ENCODE measurements around the gene ERCC3. TPM values are rescaled to one million over a fixed set of nuclear protein-coding genes. Genes with fewer than 3 reads are reported as not detected.
A peak's percentile ranks its signal among the peaks of the same experiment; 100 is the strongest.

The ERCC3 gene
- total RNA-seq, 2 donors from 2014 or later, result 29.8 to 61.3 TPM

DNA sequence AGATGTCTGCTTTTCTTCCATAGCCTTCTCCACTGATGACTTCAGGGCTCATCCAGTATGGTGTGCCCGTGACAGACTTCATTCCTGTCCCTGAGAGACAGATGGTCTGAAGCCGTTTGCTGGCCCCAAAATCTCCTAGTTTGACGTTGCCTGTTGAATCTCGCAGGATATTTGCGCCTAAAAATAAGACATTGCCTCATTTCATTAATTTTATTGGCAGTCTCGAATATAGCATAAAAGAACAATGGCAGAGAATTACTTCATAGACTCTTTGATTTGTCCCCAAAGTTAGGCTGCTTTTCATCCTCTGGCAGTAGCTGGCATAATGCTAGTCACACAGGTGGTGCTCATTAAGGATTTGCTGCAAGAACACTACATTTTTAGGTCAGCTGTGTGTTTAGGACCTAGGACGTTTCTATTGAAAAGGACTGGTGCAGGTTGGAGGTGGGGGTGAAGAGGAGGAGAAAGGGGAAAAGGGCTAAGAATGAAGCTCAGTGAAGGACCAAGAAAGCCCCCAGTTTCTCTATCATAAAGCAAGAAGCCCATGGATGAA lies 14.7 kb upstream of the ERCC3 start:
- Histone ChIP-seq H3K27ac (no peak overlapping the region), H3K4me1 (replicated peaks) (no peaks in the 10 kb centered on the region), H3K9me3 (no peaks in the 10 kb centered on the region), H3K36me3 (no peaks in the 10 kb centered on the region), H3K4me3 (no peak overlapping the region), H3K27me3 (replicated peaks; ENCODE audit: insufficient read depth) (no peaks in the 10 kb centered on the region)
- WGBS, result 82% methylated on average over 7 of the region's 7 CpGs
- no peak for TF ChIP-seq POLR2AphosphoS5 (IDR thresholded peaks at IDR 0.05)
- no peak for TF ChIP-seq POLR2A (IDR thresholded peaks at IDR 0.05)
- no peak for TF ChIP-seq CTCF (IDR thresholded peaks at IDR 0.05)
- intact Hi-C loops (cut with DNase I), result no loop called here
- no peak for DNase-seq (ENCODE audit: low spot score)

GRCh38 chr2:127305990-127306585 lies 12.1 kb upstream of the ERCC3 start:
- H3K4me1 ChIP-seq (replicated peaks), result no peaks in the 10 kb centered on the region
- H3K9me3 ChIP-seq, result no peaks in the 10 kb centered on the region
- H3K4me3 ChIP-seq, result no peak overlapping the region
- WGBS, result 57% methylated on average over 4 of the region's 4 CpGs
- H3K36me3 ChIP-seq, result no peaks in the 10 kb centered on the region
- DNase-seq (ENCODE audit: low spot score), result no peak
- TF ChIP-seq POLR2A (IDR thresholded peaks at IDR 0.05) (no peak), POLR2AphosphoS5 (IDR thresholded peaks at IDR 0.05) (no peak), CTCF (IDR thresholded peaks at IDR 0.05) (no peak)
- intact Hi-C loops (cut with DNase I), result no loop called here
- H3K27me3 ChIP-seq (replicated peaks; ENCODE audit: insufficient read depth), result no peaks in the 10 kb centered on the region
- H3K27ac ChIP-seq, result no peak overlapping the region

DNA sequence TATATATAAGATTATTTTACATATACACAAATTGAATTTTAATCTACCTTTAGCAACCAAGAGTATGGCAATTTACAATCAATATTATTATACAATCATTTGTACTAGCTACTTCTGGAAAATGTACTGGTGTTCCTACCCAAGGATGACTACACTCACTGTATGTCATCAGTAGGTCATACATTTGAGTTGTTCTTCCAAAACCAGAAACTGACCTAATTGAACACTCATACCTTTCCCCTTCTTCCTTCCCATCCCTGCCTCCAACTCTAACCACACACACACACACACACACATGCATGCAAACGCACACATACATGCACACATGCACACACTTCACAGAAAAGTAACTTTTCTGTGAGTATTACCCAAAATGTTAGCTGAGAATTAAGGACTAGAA lies 8.2 kb upstream of the ERCC3 start:
- no peak for DNase-seq (ENCODE audit: low spot score)

GRCh38 chr2:127293386-127293747 lies 577 bp downstream of the ERCC3 start:
- Histone ChIP-seq H3K9me3 (no peaks in the 10 kb centered on the region), H3K27ac (peak overlapping the region; percentile 42 to 77), H3K36me3 (peaks cover 13 to 21% of the 10 kb centered on the region in 2 donors), H3K4me1 (replicated peaks) (peaks cover 3% of the 10 kb centered on the region), H3K27me3 (replicated peaks; ENCODE audit: insufficient read depth) (no peaks in the 10 kb centered on the region), H3K4me3 (peak overlapping the region; percentile 65 to 89)
- WGBS, result 10% methylated on average over 13 of the region's 13 CpGs
- intact Hi-C loops (cut with DNase I), result no loop called here
- TF ChIP-seq POLR2AphosphoS5 (IDR thresholded peaks at IDR 0.05), result no peak
- no peak for TF ChIP-seq POLR2A (IDR thresholded peaks at IDR 0.05)
- TF ChIP-seq CTCF (IDR thresholded peaks at IDR 0.05), result no peak
- no peak for DNase-seq (ENCODE audit: low spot score)

More for the DNA sequence above, 8.2 kb upstream of the ERCC3 start:
- 93% methylated on average over 1 of the region's 1 CpG for WGBS
- no peaks in the 10 kb centered on the region for H3K4me1 ChIP-seq (replicated peaks)
- no peaks in the 10 kb centered on the region for H3K36me3 ChIP-seq
- no peak overlapping the region for H3K4me3 ChIP-seq
- H3K9me3 ChIP-seq, result no peaks in the 10 kb centered on the region
- H3K27ac ChIP-seq, result no peak overlapping the region
- intact Hi-C loops (cut with DNase I), result no loop called here
- no peak for TF ChIP-seq POLR2A (IDR thresholded peaks at IDR 0.05)
- no peak for TF ChIP-seq POLR2AphosphoS5 (IDR thresholded peaks at IDR 0.05)
- TF ChIP-seq CTCF (IDR thresholded peaks at IDR 0.05), result no peak
- no peaks in the 10 kb centered on the region for H3K27me3 ChIP-seq (replicated peaks; ENCODE audit: insufficient read depth)

DNA sequence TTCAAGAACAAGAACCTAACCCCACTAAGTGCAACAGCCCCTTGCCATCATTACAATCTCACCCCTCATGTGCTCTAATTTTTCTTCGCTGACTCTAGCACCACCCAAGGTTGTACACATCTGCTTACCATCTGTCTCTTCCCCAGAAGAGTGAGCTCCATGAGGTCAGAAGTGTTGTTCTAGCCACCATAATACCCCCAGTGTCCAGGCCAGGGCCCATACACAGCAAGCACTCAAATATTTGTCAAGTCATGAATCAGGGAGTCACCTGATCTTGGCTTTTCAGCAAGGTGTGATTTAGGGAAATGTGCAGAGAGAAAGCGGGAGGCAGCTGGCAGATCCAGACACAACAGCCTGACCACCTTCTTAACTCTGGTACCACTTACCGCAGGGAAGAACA lies 5.7 kb downstream of the ERCC3 start:
- intact Hi-C loops (cut with DNase I), result no loop called here
- Histone ChIP-seq H3K4me3 (no peak overlapping the region), H3K4me1 (replicated peaks) (peaks cover 3% of the 10 kb centered on the region), H3K27ac (no peak overlapping the region), H3K27me3 (replicated peaks; ENCODE audit: insufficient read depth) (no peaks in the 10 kb centered on the region), H3K9me3 (no peaks in the 10 kb centered on the region), H3K36me3 (peaks cover 19 to 30% of the 10 kb centered on the region in 2 donors)
- DNase-seq (ENCODE audit: low spot score), result no peak
- no peak for TF ChIP-seq POLR2A (IDR thresholded peaks at IDR 0.05)
- no peak for TF ChIP-seq POLR2AphosphoS5 (IDR thresholded peaks at IDR 0.05)
- no peak for TF ChIP-seq CTCF (IDR thresholded peaks at IDR 0.05)
- 99% methylated on average over 3 of the region's 3 CpGs for WGBS
